ES-I3 (cell line): ENCODE data around the gene IL1RAPL1.

Source experiments
- H3K36me3 ChIP-seq: 2 replicates; pipeline ENCODE4 v1.6.1; 2013; ENCODE audit warnings: mild to moderate bottlenecking, low read length, control low read depth, moderate library complexity; ENCODE audit not compliant: insufficient read depth
- H3K4me1 ChIP-seq: 2 replicates; pipeline ENCODE4 v1.6.1; 2013; ENCODE audit warnings: mild to moderate bottlenecking, control low read depth, low read length; ENCODE audit not compliant: insufficient read depth
- H3K9ac ChIP-seq: 2 replicates; pipeline ENCODE4 v1.6.1; 2013; ENCODE audit warnings: low read depth, mild to moderate bottlenecking, low read length, moderate library complexity
- H3K9me3 ChIP-seq: 2 replicates; pipeline ENCODE4 v1.6.1; 2013; ENCODE audit warnings: mild to moderate bottlenecking, low read length, moderate library complexity; ENCODE audit not compliant: control insufficient read depth, insufficient read depth

The IL1RAPL1 gene

GRCh38 chrX:28586981-28587551, at the start of gene IL1RAPL1:
Gene IL1RAPL1 (plus strand): TSS chrX:28587446.
- Histone ChIP-seq H3K36me3 (no peaks in the 10 kb centered on the region), H3K9ac (peak within 1 kb of the TSS; percentile 74), H3K4me1 (peaks cover 23% of the 10 kb centered on the region), H3K9me3 (no peaks in the 10 kb centered on the region; the same call in 1 of the 2 replicates)

GRCh38 chrX:28542791-28543190, 44.5 kb upstream of the IL1RAPL1 start:
- H3K9me3 ChIP-seq = peaks cover 3% of the 10 kb centered on the region; the same call in 1 of the 2 replicates
- no peaks in the 10 kb centered on the region for H3K36me3 ChIP-seq
- H3K4me1 ChIP-seq = no peaks in the 10 kb centered on the region

GRCh38 chrX:28549838-28550237, 37.4 kb upstream of the IL1RAPL1 start:
- no peaks in the 10 kb centered on the region for H3K4me1 ChIP-seq
- no peak overlapping the region for H3K9ac ChIP-seq
- H3K9me3 ChIP-seq = no peaks in the 10 kb centered on the region
- H3K36me3 ChIP-seq = no peaks in the 10 kb centered on the region

More at GRCh38 chrX:28542791-28543190, 44.5 kb upstream of the IL1RAPL1 start:
- H3K9ac ChIP-seq = no peak overlapping the region

GRCh38 chrX:28550331-28550872, 36.8 kb upstream of the IL1RAPL1 start:
- H3K4me1 ChIP-seq = no peaks in the 10 kb centered on the region
- H3K9me3 ChIP-seq = no peaks in the 10 kb centered on the region
- no peak overlapping the region for H3K9ac ChIP-seq
- H3K36me3 ChIP-seq = no peaks in the 10 kb centered on the region

- Histone ChIP-seq H3K9ac (no peak overlapping the region), H3K9me3 (peaks cover 2% of the 10 kb centered on the region; the same call in 1 of the 2 replicates), H3K36me3 (no peaks in the 10 kb centered on the region), H3K4me1 (no peaks in the 10 kb centered on the region)
Observed at GRCh38 chrX:28552322-28552721, 34.9 kb upstream of the IL1RAPL1 start.

DNA sequence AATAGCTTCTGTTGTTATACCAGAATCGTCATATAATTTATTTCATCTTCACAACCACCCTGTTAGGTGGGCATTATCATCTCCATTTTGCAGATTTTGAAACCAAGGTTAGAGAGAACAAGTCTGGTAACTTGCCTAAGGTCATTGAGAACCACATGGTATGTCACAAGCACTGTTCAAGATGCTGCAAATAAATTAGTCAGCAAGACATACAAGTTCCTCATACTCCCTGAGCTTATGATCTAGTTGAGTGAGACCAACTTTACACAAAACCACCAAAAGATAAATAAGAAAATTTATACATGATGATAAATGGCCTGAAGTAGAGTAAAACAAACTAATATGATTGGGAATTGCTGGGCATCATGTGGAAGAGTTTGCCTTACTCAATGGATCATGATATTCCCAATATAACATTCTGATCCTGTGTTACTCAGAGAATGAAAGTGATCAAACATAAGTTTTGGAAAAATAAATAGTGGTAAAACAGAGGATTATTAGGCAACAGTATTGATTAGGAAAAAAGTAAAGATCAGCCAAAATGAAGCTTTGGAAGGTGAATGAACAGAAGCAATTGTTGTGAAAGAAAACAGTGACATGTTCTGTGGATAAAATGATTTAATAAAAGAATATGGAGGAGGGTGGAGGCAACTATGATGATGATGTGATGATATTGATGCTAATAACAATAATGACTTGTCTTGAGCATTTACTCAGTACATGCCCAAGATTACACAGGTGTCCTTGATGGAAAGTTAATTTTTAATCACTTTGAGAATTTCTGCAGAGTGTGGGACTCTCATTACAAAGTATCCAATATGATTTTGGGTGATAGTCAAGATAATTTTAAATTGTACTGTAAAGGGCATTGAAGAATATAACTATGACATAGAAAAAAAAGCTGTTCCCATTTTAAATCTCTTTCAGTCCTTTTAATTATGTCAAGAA, 34.1 kb upstream of the IL1RAPL1 start:
- Histone ChIP-seq H3K36me3 (no peaks in the 10 kb centered on the region), H3K4me1 (no peaks in the 10 kb centered on the region), H3K9me3 (peaks cover 6% of the 10 kb centered on the region; the same call in 1 of the 2 replicates), H3K9ac (no peak overlapping the region)

GRCh38 chrX:28576117-28576516, 11.1 kb upstream of the IL1RAPL1 start:
- Histone ChIP-seq H3K9ac (no peak overlapping the region), H3K4me1 (peaks cover 8% of the 10 kb centered on the region), H3K9me3 (no peaks in the 10 kb centered on the region; the same call in 1 of the 2 replicates), H3K36me3 (no peaks in the 10 kb centered on the region)

DNA sequence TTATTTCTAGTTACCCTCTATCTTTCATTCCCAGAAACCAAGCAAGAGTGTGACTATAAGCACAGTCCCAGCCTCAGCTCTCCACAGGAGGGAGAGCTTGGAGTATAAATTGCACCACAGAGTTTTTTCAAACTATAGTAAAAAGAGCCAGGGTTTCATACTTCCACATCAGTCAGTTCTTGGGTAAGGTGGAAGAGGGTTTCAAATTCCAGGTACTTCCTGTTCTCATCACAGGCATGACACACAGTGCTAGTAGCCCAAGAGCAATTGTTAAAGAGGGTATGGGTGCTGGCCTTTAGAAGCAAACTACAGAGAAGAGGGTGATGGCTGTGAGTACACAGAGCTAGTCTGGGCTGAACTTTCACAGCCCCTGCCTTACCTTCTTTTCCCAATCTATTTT, 5.7 kb upstream of the IL1RAPL1 start:
- Histone ChIP-seq H3K4me1 (peaks cover 23% of the 10 kb centered on the region), H3K9ac (no peak overlapping the region), H3K36me3 (no peaks in the 10 kb centered on the region)

DNA sequence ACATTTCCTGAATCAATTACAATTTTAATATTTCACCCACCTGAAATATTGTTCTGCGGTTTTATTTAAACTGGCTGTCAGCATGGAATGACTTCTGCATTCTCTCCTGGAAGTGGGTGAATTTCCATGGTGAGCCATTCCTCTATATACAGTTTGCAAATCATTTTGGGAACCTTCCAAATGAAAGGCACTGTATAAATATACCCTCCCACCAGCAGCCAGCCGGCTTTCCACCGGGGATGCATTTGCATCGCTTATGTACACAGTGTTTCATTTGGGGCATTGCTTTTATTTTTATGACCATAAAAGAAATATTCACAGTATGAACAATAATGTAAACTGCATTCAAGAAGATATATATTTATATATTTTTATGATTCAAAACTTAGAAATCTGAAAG, 4.7 kb upstream of the IL1RAPL1 start:
- H3K9me3 ChIP-seq = no peaks in the 10 kb centered on the region; the same call in none of the 2 replicates
- H3K4me1 ChIP-seq = peaks cover 23% of the 10 kb centered on the region
- no peak overlapping the region for H3K9ac ChIP-seq
- H3K36me3 ChIP-seq = no peaks in the 10 kb centered on the region

More for the DNA sequence above, 5.7 kb upstream of the IL1RAPL1 start:
- no peaks in the 10 kb centered on the region; the same call in 1 of the 2 replicates for H3K9me3 ChIP-seq

GRCh38 chrX:28584025-28584424, 3.2 kb upstream of the IL1RAPL1 start:
- Histone ChIP-seq H3K9me3 (no peaks in the 10 kb centered on the region; the same call in none of the 2 replicates), H3K4me1 (peaks cover 23% of the 10 kb centered on the region), H3K36me3 (no peaks in the 10 kb centered on the region), H3K9ac (no peak overlapping the region)

DNA sequence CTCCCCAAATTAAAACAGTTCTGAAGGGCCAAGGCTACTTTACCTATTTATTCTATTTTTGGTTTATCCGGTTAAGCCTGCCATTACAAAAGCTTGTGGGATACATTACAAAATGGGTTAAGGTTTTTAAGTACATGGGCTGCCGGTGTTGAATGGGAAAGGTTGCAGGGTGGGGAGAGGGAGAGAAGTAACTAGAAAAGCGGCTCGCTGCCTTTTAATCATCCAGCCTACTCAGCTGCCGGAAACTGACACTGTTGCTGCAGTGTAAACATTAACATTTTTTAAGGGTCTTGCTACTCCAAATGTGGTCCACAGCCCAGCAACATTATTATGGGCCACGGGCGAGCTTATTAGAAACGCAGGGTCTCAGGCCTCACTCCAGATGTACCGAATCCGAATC, 1.5 kb upstream of the IL1RAPL1 start:
- H3K9me3 ChIP-seq = no peaks in the 10 kb centered on the region; the same call in 1 of the 2 replicates
- peaks cover 23% of the 10 kb centered on the region for H3K4me1 ChIP-seq
- peak overlapping the region; percentile 74; the same call in 1 of the 2 replicates for H3K9ac ChIP-seq
- no peaks in the 10 kb centered on the region for H3K36me3 ChIP-seq

- H3K9ac ChIP-seq = peak overlapping the region; percentile 74; the same call in 1 of the 2 replicates
Observed at GRCh38 chrX:28586286-28586685, 960 bp upstream of the IL1RAPL1 start.

GRCh38 chrX:28589046-28589445, 1.8 kb downstream of the IL1RAPL1 start:
- Histone ChIP-seq H3K36me3 (no peaks in the 10 kb centered on the region), H3K4me1 (peaks cover 13% of the 10 kb centered on the region), H3K9me3 (no peaks in the 10 kb centered on the region; the same call in 1 of the 2 replicates), H3K9ac (peak overlapping the region; percentile 74; the same call in 1 of the 2 replicates)

More at GRCh38 chrX:28586286-28586685, 960 bp upstream of the IL1RAPL1 start:
- Histone ChIP-seq H3K36me3 (no peaks in the 10 kb centered on the region), H3K4me1 (peaks cover 23% of the 10 kb centered on the region), H3K9me3 (no peaks in the 10 kb centered on the region; the same call in 1 of the 2 replicates)

GRCh38 chrX:28590396-28590795, 3.1 kb downstream of the IL1RAPL1 start:
- Histone ChIP-seq H3K4me1 (peaks cover 1% of the 10 kb centered on the region; the same call in 1 of the 2 replicates), H3K36me3 (no peaks in the 10 kb centered on the region), H3K9ac (no peak overlapping the region; the same call in 1 of the 2 replicates), H3K9me3 (no peaks in the 10 kb centered on the region; the same call in 1 of the 2 replicates)
